ENCODE data around the gene RAD51B. TPM values are rescaled to one million over a fixed set of nuclear protein-coding genes. Genes with fewer than 3 reads are reported as not detected.

Gene RAD51B
- total and polyA plus RNA-seq, 4 donors: 2.5 to 95.0 (median 9.6) TPM

DNA sequence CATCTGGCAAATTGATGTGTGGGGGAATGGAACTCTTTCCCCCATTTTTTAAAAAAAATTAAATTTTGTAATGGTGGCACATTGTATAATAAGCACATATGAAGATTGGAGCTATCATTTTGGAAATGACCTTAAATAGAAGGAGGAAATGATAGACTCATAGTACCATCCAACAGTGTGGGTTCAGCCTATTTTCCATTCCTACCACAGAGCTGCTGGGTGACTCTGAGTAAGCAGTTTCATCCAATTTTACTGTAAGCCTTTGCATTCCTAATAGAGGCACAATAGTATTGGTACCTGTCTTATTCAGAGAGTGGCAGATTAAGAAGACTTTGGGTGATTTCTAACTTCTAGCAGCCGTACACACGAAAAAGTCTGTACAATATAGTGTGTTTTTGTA is 304.5 kb downstream of the RAD51B start:
- H3K27me3 ChIP-seq (ENCODE audit: control insufficient read depth in 3 of 3, insufficient read depth in 3 of 3, low read length in 2 of 3): no peaks in the 10 kb centered on the region
- ATAC-seq (ENCODE audit: insufficient read depth, low FRiP score) (no peak), DNase-seq (no peak)
- H3K9me3 ChIP-seq (ENCODE audit: control insufficient read depth in 4 of 4, insufficient read depth in 3 of 4, low read length in 3 of 4): peaks cover 0 to 3% (median 0%) of the 10 kb centered on the region in 4 donors
- H3K9ac ChIP-seq (ENCODE audit: insufficient read depth in 1 of 2, low read length in 2 of 2): no peak overlapping the region
- no peak overlapping the region for H3K4me3 ChIP-seq
- H3K4me1 ChIP-seq (ENCODE audit: control insufficient read depth in 5 of 5, insufficient read depth in 5 of 5, low read length in 5 of 5): peaks cover 0 to 22% (median 17%) of the 10 kb centered on the region in 5 donors
- no peaks in the 10 kb centered on the region for H3K36me3 ChIP-seq (ENCODE audit: control insufficient read depth in 4 of 4, insufficient read depth in 4 of 4, low read length in 4 of 4)
- 97 to 98% methylated on average over 2 of the region's 2 CpGs for WGBS, 2 donors
- no peak overlapping the region for H3K27ac ChIP-seq (ENCODE audit: low read depth in 1 of 2, low read length in 1 of 2)
- TF ChIP-seq, protein P1, sequence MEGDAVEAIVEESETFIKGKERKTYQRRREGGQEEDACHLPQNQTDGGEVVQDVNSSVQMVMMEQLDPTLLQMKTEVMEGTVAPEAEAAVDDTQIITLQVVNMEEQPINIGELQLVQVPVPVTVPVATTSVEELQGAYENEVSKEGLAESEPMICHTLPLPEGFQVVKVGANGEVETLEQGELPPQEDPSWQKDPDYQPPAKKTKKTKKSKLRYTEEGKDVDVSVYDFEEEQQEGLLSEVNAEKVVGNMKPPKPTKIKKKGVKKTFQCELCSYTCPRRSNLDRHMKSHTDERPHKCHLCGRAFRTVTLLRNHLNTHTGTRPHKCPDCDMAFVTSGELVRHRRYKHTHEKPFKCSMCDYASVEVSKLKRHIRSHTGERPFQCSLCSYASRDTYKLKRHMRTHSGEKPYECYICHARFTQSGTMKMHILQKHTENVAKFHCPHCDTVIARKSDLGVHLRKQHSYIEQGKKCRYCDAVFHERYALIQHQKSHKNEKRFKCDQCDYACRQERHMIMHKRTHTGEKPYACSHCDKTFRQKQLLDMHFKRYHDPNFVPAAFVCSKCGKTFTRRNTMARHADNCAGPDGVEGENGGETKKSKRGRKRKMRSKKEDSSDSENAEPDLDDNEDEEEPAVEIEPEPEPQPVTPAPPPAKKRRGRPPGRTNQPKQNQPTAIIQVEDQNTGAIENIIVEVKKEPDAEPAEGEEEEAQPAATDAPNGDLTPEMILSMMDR (IDR thresholded peaks at IDR 0.05; ENCODE audit: control extremely low read depth, extremely low read depth): no peak

DNA sequence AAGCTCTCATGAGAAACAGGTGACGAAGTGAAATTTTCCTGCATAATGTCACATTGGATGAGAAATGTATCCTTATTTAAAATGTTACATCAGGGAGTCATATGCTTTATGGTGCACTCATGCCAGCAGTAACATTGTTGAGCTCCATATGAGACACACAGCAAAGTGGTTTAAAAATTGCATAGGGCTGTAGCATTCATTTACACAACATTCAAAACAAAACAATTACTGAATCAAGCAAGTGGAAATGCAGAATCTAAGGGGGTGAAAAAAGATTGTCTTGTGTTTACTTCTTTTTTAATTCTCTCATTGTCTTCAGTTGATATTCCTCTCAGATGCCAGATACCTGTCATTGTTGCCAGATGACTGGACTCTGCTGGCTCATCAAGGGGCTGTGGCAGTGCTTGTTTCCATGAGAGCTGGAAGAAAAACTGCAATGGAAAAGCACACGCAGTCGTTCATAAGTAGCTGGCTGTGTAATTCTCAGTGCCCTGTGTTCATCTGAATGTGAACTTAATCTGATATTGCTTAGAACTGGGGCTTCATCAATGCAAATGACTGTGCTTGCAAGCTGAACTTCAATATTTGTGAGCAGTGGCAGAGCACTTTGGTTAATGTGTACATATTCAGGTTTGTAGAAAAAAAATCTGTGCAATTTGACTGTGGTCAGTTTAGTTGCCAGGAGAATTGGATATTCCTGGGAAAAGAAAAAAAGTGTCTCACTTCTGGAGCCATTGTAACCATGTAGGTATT is 305.6 kb downstream of the RAD51B start:
- peaks cover 0 to 3% (median 0%) of the 10 kb centered on the region in 4 donors for H3K9me3 ChIP-seq (ENCODE audit: control insufficient read depth in 4 of 4, insufficient read depth in 3 of 4, low read length in 3 of 4)
- ATAC-seq (ENCODE audit: insufficient read depth, low FRiP score): no peak
- 56 to 73% methylated on average over 3 of the region's 3 CpGs for WGBS, 2 donors
- TF ChIP-seq, protein P1 (IDR thresholded peaks at IDR 0.05; ENCODE audit: control extremely low read depth, extremely low read depth): no peak
- no peaks in the 10 kb centered on the region for H3K27me3 ChIP-seq (ENCODE audit: control insufficient read depth in 3 of 3, insufficient read depth in 3 of 3, low read length in 2 of 3)
- H3K36me3 ChIP-seq (ENCODE audit: control insufficient read depth in 4 of 4, insufficient read depth in 4 of 4, low read length in 4 of 4): no peaks in the 10 kb centered on the region
- H3K4me1 ChIP-seq (ENCODE audit: control insufficient read depth in 5 of 5, insufficient read depth in 5 of 5, low read length in 5 of 5): peaks cover 0 to 22% (median 17%) of the 10 kb centered on the region in 5 donors
- H3K27ac ChIP-seq (ENCODE audit: low read depth in 1 of 2, low read length in 1 of 2): no peak overlapping the region
- H3K9ac ChIP-seq (ENCODE audit: insufficient read depth in 1 of 2, low read length in 2 of 2): no peak overlapping the region
- peak; percentile 26 to 72 (median 65) for DNase-seq
- no peak overlapping the region for H3K4me3 ChIP-seq

DNA sequence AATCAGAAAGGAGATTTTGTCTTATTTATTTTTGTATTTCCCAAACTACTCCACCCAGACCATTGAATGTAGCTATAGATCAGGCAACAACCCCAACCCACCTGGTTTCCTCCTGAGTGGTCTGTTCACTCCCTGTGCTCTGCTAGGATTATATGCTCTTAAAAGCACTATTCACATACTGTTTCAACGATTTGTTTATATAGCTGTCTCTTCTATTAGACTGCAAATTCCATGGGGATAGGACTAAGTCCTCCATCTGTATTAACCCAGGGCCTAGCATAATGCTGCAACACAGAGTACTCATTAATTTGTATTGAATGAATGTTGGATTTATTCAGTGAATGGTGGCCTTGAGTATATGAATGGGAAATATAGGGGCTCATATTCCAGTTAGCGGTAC is 307.6 kb downstream of the RAD51B start:
- no peak overlapping the region for H3K27ac ChIP-seq (ENCODE audit: low read depth in 1 of 2, low read length in 1 of 2)
- TF ChIP-seq, protein P1 (IDR thresholded peaks at IDR 0.05; ENCODE audit: control extremely low read depth, extremely low read depth): no peak
- peaks cover 0 to 25% (median 17%) of the 10 kb centered on the region in 5 donors for H3K4me1 ChIP-seq (ENCODE audit: control insufficient read depth in 5 of 5, insufficient read depth in 5 of 5, low read length in 5 of 5)

More for the DNA sequence above, 307.6 kb downstream of the RAD51B start:
- DNase-seq: no peak
- no peak for ATAC-seq (ENCODE audit: insufficient read depth, low FRiP score)
- Histone ChIP-seq H3K9me3 (ENCODE audit: control insufficient read depth in 4 of 4, insufficient read depth in 3 of 4, low read length in 3 of 4) (no peaks in the 10 kb centered on the region), H3K9ac (ENCODE audit: insufficient read depth in 1 of 2, low read length in 2 of 2) (no peak overlapping the region), H3K36me3 (ENCODE audit: control insufficient read depth in 4 of 4, insufficient read depth in 4 of 4, low read length in 4 of 4) (no peaks in the 10 kb centered on the region), H3K4me3 (no peak overlapping the region), H3K27me3 (ENCODE audit: control insufficient read depth in 3 of 3, insufficient read depth in 3 of 3, low read length in 2 of 3) (no peaks in the 10 kb centered on the region)
- 68 to 81% methylated on average over 2 of the region's 2 CpGs for WGBS, 2 donors
